GM10248 (cell line): ENCODE data around the gene WFS1.

Experiments
- CTCF ChIA-PET: fragments of 300-600 bp; sonication (Branson Sonifier 250); formaldehyde crosslinking; extraction: SDS; loops from one replicate; lab custom pipeline; 2021; ENCODE audit warnings: antibody characterized with exemption; lab: Yijun Ruan, JAX
- POLR2A ChIA-PET: fragments of 350-650 bp; sonication (Branson Sonifier 250); formaldehyde crosslinking; extraction: SDS; loops from one replicate; lab custom pipeline; 2020; ENCODE audit warnings: antibody characterized with exemption; lab: Yijun Ruan, JAX
- DNase-seq: peaks from one replicate; pipeline ENCODE4 v3.0.0; 2012; ENCODE audit errors: extremely low spot score
- CTCF ChIP-seq: IDR thresholded peaks from 2 replicates; pipeline ENCODE4 v1.5.1; 2012; ENCODE audit warnings: mild to moderate bottlenecking, low read depth; ENCODE audit errors: extremely low read depth, missing control alignments, control extremely low read depth

WFS1 gene

GRCh38 chr4:6225469-6225868, 44.2 kb upstream of the WFS1 start:
- ChIA-PET POLR2A (no interaction called here), CTCF (interaction anchor here (0.7 to 2.1 kb wide), 3 partner anchors 24 to 321 kb away, joined by 3 to 6 read pairs (median 3); no protein-coding TSS in a partner anchor)
- no peak for TF ChIP-seq CTCF

GRCh38 chr4:6226506-6226905, 43.1 kb upstream of the WFS1 start:
- POLR2A ChIA-PET = no interaction called here
- DNase-seq = no peak
- no peak for TF ChIP-seq CTCF
- CTCF ChIA-PET = interaction anchor here (1.1 to 2.1 kb wide), 4 partner anchors 23 to 228 kb away, joined by 3 to 6 read pairs (median 4); no protein-coding TSS in a partner anchor

More at GRCh38 chr4:6225469-6225868, 44.2 kb upstream of the WFS1 start:
- DNase-seq = no peak

- no peak for DNase-seq
- POLR2A ChIA-PET = no interaction called here
- CTCF ChIA-PET = interaction anchor here (1.7 kb wide), 1 partner anchor 100 kb away, joined by 4 read pairs; no protein-coding TSS in a partner anchor
- no peak for TF ChIP-seq CTCF
Observed at GRCh38 chr4:6227412-6228157, 42.1 kb upstream of the WFS1 start.

- ChIA-PET POLR2A (no interaction called here), CTCF (interaction anchor here (0.9 to 1.9 kb wide), 2 partner anchors 23 to 99 kb away, joined by 3 to 7 read pairs; no protein-coding TSS in a partner anchor)
- no peak for DNase-seq
- no peak for TF ChIP-seq CTCF
Observed at GRCh38 chr4:6228158-6229067, 41.2 kb upstream of the WFS1 start.

GRCh38 chr4:6229095-6229494, 40.6 kb upstream of the WFS1 start:
- no peak for DNase-seq
- no peak for TF ChIP-seq CTCF
- CTCF ChIA-PET = interaction anchor here (0.9 to 1.9 kb wide), 3 partner anchors 21 to 98 kb away, joined by 3 to 7 read pairs (median 5); no protein-coding TSS in a partner anchor
- POLR2A ChIA-PET = no interaction called here
